H1 (cell line): ENCODE data around the gene CAT. TPM values are rescaled to one million over a fixed set of nuclear protein-coding genes. Genes with fewer than 3 reads are reported as not detected.

Source experiments
- CBX5 ChIP-seq: fragments of 300-800, 300-1000 bp; sonication (generic); IDR thresholded peaks from 2 replicates; pipeline ENCODE4 v1.7.1; 2016; ENCODE audit warnings: antibody characterized with exemption, low read length, low read depth
- FOSL1 ChIP-seq: IDR thresholded peaks from 2 replicates; pipeline ENCODE4 v1.6.1; 2011; ENCODE audit warnings: mild to moderate bottlenecking, low read depth, low read length, moderate library complexity; ENCODE audit not compliant: insufficient read depth
- RNF2 ChIP-seq: fragments of 200-900, 300-1000 bp; sonication (generic); IDR thresholded peaks from 2 replicates; pipeline ENCODE4 v1.7.1; 2016; ENCODE audit warnings: borderline replicate concordance, low read depth, mild to moderate bottlenecking, antibody characterized with exemption, low read length; ENCODE audit not compliant: poor library complexity, severe bottlenecking; ENCODE audit errors: missing control alignments
- TBP ChIP-seq: IDR thresholded peaks from 2 replicates; pipeline ENCODE4 v1.6.1; 2011; ENCODE audit warnings: low read depth, low read length, improper control_type of control experiment
- polyA plus RNA-seq, 7 experiments: library from polyadenylated mRNA; depleted of rRNA in 3 of 7; stranded (reverse) in 5 of 7; unstranded in 2 of 7; fragments of >200 nt in 5 of 7; fragments of 200-250 nt in 2 of 7; gene quantifications; 1 replicate in 5 of 7; 2 replicates in 1 of 7; 4 replicates in 1 of 7; pipeline versions ENCODE4 v1.2.1 to v1.2.3, GENCODE V29; 2011 to 2013; ENCODE audit warnings: missing spikeins in 2 of 7, mixed read lengths in 2 of 7
- total RNA-seq: library from RNA; stranded (reverse); fragmentation: NEBNext Ultra II Directional; extraction: Animal tissue kit (Norgen Biotek cat#: 25700); gene quantifications from 2 replicates; pipeline ENCODE4 v1.2.1, GENCODE V29; 2021

CAT gene
- total and polyA plus RNA-seq, 2 of the 8 experiments (the other 6 are each of a cell fraction or from before 2014, with no cell fraction given): 9.6 to 15.0 TPM

GRCh38 chr11:34502949-34503348 is 64.2 kb downstream of the CAT start (continued):
- TF ChIP-seq FOSL1 (no peak), CBX5 (no peak), RNF2 (no peak), TBP (no peak)
